ENCODE measurements around the gene CNTN6. TPM values are rescaled to one million over a fixed set of nuclear protein-coding genes. Genes with fewer than 3 reads are reported as not detected.

The CNTN6 gene
- total RNA-seq, 1 experiment from 2014 or later, result not detected

DNA sequence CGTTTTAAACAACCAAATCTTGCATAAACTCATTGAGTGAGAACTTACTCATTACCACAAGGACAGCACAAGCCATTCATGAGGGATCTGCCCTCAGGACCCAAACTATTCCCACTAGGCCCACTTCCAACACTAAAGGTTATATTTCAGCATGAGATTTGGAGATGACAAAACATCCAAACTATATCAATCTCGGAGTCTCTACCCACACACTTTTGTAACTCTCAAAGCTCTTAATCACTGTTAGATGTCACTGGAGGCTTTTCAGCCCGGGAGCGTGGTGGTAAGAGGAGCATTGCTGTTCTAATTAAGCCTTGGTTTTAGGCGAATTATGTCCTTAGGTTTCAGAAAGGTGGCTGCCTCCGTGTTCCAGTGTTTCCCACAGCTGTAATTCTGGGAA, 86.3 kb downstream of the CNTN6 start:
- no peaks in the 10 kb centered on the region for H3K9me3 ChIP-seq (ENCODE audit: control insufficient read depth, insufficient read depth, low read depth, low read length)
- ChIA-PET CTCF (no interaction called here), POLR2A (no interaction called here)
- H3K4me3 ChIP-seq (ENCODE audit: low read depth in 2 of 2, low read length in 2 of 2), result no peak overlapping the region
- intact Hi-C loops (cut with micrococcal nuclease; ENCODE audit: unreplicated experiment), result no loop called here
- no peak for DNase-seq (ENCODE audit: low read depth, low spot score)
- no peak for ATAC-seq
- BruUV-seq (replicated peaks), result no TSS peak
- no peak overlapping the region for H3K27ac ChIP-seq (ENCODE audit: low read length)
- no peaks in the 10 kb centered on the region for H3K27me3 ChIP-seq (ENCODE audit: control insufficient read depth, insufficient read depth, low read length)
- TF ChIP-seq, protein P1, sequence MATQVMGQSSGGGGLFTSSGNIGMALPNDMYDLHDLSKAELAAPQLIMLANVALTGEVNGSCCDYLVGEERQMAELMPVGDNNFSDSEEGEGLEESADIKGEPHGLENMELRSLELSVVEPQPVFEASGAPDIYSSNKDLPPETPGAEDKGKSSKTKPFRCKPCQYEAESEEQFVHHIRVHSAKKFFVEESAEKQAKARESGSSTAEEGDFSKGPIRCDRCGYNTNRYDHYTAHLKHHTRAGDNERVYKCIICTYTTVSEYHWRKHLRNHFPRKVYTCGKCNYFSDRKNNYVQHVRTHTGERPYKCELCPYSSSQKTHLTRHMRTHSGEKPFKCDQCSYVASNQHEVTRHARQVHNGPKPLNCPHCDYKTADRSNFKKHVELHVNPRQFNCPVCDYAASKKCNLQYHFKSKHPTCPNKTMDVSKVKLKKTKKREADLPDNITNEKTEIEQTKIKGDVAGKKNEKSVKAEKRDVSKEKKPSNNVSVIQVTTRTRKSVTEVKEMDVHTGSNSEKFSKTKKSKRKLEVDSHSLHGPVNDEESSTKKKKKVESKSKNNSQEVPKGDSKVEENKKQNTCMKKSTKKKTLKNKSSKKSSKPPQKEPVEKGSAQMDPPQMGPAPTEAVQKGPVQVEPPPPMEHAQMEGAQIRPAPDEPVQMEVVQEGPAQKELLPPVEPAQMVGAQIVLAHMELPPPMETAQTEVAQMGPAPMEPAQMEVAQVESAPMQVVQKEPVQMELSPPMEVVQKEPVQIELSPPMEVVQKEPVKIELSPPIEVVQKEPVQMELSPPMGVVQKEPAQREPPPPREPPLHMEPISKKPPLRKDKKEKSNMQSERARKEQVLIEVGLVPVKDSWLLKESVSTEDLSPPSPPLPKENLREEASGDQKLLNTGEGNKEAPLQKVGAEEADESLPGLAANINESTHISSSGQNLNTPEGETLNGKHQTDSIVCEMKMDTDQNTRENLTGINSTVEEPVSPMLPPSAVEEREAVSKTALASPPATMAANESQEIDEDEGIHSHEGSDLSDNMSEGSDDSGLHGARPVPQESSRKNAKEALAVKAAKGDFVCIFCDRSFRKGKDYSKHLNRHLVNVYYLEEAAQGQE (IDR thresholded peaks at IDR 0.05; ENCODE audit: insufficient read depth in 1 of 2, low read depth in 2 of 2, low read length in 1 of 2), result no peak
- no peak for TF ChIP-seq TCF7L2 (IDR thresholded peaks at IDR 0.05; ENCODE audit: low read depth, low read length)
- no peaks in the 10 kb centered on the region for H3K4me1 ChIP-seq (ENCODE audit: control insufficient read depth, insufficient read depth, low read length)
- H3K36me3 ChIP-seq (ENCODE audit: control insufficient read depth, insufficient read depth, low read length), result no peaks in the 10 kb centered on the region
- in situ Hi-C loops (cut with HindIII; ENCODE audit: low pct_unique_long_range_greater_than_20kb, low sequenced_read_pairs), result no loop called here

DNA sequence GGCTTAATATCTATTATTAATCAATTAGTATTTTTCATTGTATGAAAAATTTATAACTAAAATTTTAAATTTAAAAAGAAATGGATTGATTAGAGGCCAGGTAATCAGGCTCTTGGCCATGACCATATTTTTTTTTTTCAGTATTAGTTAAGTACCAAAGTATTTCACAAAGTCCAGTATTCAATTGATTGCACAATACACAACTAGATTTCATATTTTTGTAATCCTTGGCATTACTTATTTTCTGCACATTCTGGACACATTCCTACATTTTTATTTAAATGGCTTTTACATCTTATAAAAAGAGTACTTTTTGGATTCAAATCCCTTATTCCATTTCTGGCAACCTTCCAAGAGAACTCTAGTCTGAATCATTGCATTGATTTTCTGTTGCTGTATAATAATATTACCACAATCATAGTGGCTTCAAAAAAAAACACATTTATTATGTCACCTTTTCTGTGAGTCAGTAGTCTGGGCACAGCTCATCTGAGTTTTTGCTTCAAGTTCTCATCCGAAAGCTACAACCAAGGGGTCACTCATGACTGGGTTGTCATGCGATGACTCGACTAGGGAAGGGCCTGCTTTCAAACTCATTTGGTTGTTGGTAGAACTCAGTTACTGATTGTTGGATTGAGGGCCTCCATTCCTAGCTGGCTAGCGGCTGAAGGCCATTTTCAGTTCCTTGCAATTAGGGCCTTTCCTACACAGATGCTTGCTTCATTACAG, 90.7 kb downstream of the CNTN6 start:
- intact Hi-C loops (cut with micrococcal nuclease; ENCODE audit: unreplicated experiment) (no loop called here), in situ Hi-C loops (cut with HindIII; ENCODE audit: low pct_unique_long_range_greater_than_20kb, low sequenced_read_pairs) (no loop called here)
- DNase-seq (ENCODE audit: low read depth, low spot score) (no peak), ATAC-seq (no peak)
- H3K36me3 ChIP-seq (ENCODE audit: control insufficient read depth, insufficient read depth, low read length), result no peaks in the 10 kb centered on the region
- no peak for TF ChIP-seq POLR2AphosphoS5 (IDR thresholded peaks at IDR 0.05; ENCODE audit: low read depth, low read length)
- TF ChIP-seq, protein P1 (IDR thresholded peaks at IDR 0.05; ENCODE audit: insufficient read depth in 1 of 2, low read depth in 2 of 2, low read length in 1 of 2), result no peak
- no peak for TF ChIP-seq SIN3A (IDR thresholded peaks at IDR 0.05; ENCODE audit: borderline replicate concordance, insufficient read depth, low read depth, low read length)
- TF ChIP-seq TCF7L2 (IDR thresholded peaks at IDR 0.05; ENCODE audit: low read depth, low read length), result no peak
- TF ChIP-seq CTCF (IDR thresholded peaks at IDR 0.05), result no peak
- POLR2A ChIA-PET, result no interaction called here
- H3K27ac ChIP-seq (ENCODE audit: low read length), result no peak overlapping the region
- CTCF ChIA-PET, result no interaction called here
- no peaks in the 10 kb centered on the region for H3K9me3 ChIP-seq (ENCODE audit: control insufficient read depth, insufficient read depth, low read depth, low read length)
- no TSS peak for BruUV-seq (replicated peaks)
- H3K4me3 ChIP-seq (ENCODE audit: low read depth in 2 of 2, low read length in 2 of 2), result no peak overlapping the region
- H3K4me1 ChIP-seq (ENCODE audit: control insufficient read depth, insufficient read depth, low read length), result no peaks in the 10 kb centered on the region
- no peaks in the 10 kb centered on the region for H3K27me3 ChIP-seq (ENCODE audit: control insufficient read depth, insufficient read depth, low read length)

Data from Panc1 (cell line).